Tibial artery (tissue), 4 donors: ENCODE data around the gene NANOS1.
A peak's percentile ranks its signal among the peaks of the same experiment; 100 is the strongest.

ENCODE experiments used
- DNase-seq, 2 donors: peaks; one replicate each; pipeline ENCODE4 v3.0.0-alpha.2; 2019
- H3K27ac ChIP-seq, 2 donors: fragments of 200-600 bp; sonication (generic) in 1 of 2; 1 replicate in 1 of 2; 2 replicates in 1 of 2; pipeline ENCODE4 v1.5.1; 2018 to 2019; ENCODE audit warnings: mild to moderate bottlenecking in 1 of 2
- H3K27me3 ChIP-seq, 2 donors: fragments of 200-600 bp; sonication (generic) in 1 of 2; one replicate each; pipeline versions ENCODE4 v1.5.1 to v1.6.0; 2016 to 2019
- H3K36me3 ChIP-seq, 3 donors: fragments of 200-600 bp; sonication (generic) in 2 of 3; one replicate each; pipeline ENCODE4 v1.5.1; 2016 to 2019; ENCODE audit warnings: mild to moderate bottlenecking in 2 of 3
- H3K4me1 ChIP-seq, 4 donors: fragments of 200-600 bp; sonication (generic) in 2 of 4; 1 replicate in 3 of 4; 2 replicates in 1 of 4; pipeline ENCODE4 v1.5.1; 2016 to 2019
- H3K4me3 ChIP-seq, 2 donors: fragments of 200-600 bp; sonication (generic) in 1 of 2; 1 replicate in 1 of 2; 2 replicates in 1 of 2; pipeline ENCODE4 v1.5.1; 2018 to 2019; ENCODE audit warnings: mild to moderate bottlenecking in 2 of 2
- H3K9me3 ChIP-seq, 3 donors: fragments of 200-600 bp; sonication (generic) in 1 of 3; one replicate each; pipeline ENCODE4 v1.5.1; 2016 to 2019
- CTCF ChIP-seq, 2 experiments: fragments of 200-600 bp in 1 of 2; fragments of 450-650 bp in 1 of 2; IDR thresholded peaks; one replicate each; pipeline ENCODE4 v1.5.1; 2017 to 2019; ENCODE audit warnings: antibody characterized with exemption in 2 of 2, mild to moderate bottlenecking in 1 of 2, moderate library complexity in 1 of 2
- intact Hi-C: fragments of 100-400 bp; cut with DNase I; formaldehyde crosslinking; loops from one replicate; pipeline ENCODE4 v1.15.0; 2023; ENCODE audit warnings: low total_unique reads

NANOS1 gene

DNA sequence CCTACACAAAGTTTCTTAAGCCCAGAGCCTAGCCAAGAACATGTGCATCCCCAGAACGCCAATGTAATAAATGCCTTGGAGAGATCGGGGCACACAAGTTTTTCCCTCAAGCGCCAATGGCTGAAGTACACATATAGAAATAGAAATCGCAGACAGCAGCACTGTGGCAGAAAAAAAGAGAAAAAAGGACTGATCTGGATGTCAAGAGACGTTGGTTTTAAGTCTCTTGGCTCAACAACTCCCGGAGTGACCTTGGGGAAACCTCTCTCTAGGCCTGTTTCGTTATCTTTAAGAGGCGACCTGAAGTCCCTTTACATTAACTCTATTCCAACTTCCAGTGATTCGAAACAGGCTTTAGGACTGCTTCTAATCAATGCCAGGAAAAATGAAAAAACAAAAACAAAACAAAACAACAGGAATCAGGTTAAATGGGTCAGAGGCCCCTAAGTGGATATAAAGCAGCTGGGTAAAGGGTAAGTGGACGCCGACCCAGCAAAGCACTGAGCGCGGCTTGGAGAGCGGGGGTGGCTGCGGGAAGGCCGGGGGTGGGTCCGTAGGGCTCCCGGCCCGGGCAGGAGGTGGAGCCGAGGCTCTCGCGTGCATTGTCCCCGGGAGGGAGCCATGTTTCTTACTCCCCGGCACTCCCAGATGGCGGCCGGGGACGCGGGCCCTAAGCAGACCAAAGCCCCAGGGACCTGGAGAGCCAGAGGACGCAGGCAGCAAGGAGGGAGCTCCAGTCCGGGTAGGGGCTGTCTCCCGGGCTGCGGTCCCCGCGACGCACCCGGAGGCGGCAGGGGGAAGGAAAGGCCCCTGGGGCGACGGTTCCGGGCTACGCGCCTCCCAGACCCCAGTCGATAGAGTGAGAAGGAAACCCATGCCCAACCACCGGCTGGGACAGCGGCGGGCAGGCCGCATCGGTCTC, 50.3 kb downstream of the NANOS1 start:
- no peaks in the 10 kb centered on the region for H3K9me3 ChIP-seq
- H3K4me1 ChIP-seq: peaks cover 0 to 46% (median 18%) of the 10 kb centered on the region in 4 donors
- TF ChIP-seq CTCF (IDR thresholded peaks at IDR 0.05): no peak
- peak; percentile 65 to 85 for DNase-seq
- H3K36me3 ChIP-seq: no peaks in the 10 kb centered on the region
- H3K27ac ChIP-seq: peak overlapping the region; percentile 97 to 99
- peak overlapping the region; percentile 80 to 92 for H3K4me3 ChIP-seq
- intact Hi-C loops: no loop called here
- H3K27me3 ChIP-seq: no peaks in the 10 kb centered on the region

DNA sequence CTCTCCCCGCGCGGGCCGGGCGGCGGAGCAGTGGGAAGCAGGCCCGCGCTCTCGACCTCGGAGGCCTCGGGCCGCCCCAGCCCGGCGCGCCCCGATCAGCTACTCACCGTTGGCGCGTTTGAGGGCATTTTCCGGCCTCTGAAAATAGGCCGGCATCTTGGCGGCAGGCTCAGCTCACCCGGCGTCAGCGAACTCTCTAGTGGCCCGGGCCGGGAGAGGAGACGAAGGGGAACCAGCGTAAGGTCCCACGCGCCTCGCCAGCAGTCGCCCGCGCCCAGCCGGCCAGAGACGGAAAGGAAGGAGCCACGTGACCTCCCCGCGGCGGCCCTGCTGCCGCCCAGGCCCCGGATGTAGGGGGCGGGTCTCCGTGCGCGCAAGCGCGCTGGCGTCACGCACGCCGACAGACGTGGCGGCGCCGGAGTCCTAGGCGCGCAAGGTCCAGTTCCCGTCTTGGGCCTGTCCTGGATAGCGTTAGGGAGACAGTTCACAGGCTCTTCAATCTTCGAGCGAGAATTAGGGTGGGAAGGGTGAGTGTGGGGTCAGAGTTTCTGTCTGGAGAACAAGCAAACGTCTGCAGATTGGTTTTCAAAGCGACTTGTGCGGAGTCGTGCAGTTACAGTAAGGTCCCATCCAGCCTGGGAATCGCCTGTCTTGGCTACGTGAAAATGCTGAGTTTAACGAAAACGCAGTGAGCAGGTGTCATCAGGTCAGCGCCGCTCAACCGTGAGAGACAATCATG, 51.2 kb downstream of the NANOS1 start, which contains the start of gene EIF3A:
EIF3A (minus strand) TSS at position 297 of the 739 bp plus-strand sequence; CDS start at position 156, 141 bp downstream.
- peak within 1 kb of the TSS; percentile 97 to 99 for H3K27ac ChIP-seq
- H3K9me3 ChIP-seq: no peaks in the 10 kb centered on the region
- TF ChIP-seq CTCF (IDR thresholded peaks at IDR 0.05): no peak
- intact Hi-C loops: no loop called here
- H3K4me1 ChIP-seq: peaks cover 0 to 41% (median 17%) of the 10 kb centered on the region in 4 donors
- no peaks in the 10 kb centered on the region for H3K36me3 ChIP-seq
- peak within 1 kb of the TSS; percentile 80 to 92 for H3K4me3 ChIP-seq
- no peaks in the 10 kb centered on the region for H3K27me3 ChIP-seq
- DNase-seq: peak; percentile 89 to 95
